Colon (tissue), 2 donors: ENCODE measurements around the gene TESK2.
"Not testable (repeated sequence)": the region's sequence is repeated elsewhere in the genome, so short reads cannot be mapped to it uniquely, and the experiment has no call there.

Source experiments
- FAIRE-seq: peaks from 2 replicates; lab custom pipeline; 2012; peaks lifted over from hg19 to GRCh38; lab: Jason Lieb, UNC
- donor health status: control.
- donor health status: control.

Gene TESK2

DNA sequence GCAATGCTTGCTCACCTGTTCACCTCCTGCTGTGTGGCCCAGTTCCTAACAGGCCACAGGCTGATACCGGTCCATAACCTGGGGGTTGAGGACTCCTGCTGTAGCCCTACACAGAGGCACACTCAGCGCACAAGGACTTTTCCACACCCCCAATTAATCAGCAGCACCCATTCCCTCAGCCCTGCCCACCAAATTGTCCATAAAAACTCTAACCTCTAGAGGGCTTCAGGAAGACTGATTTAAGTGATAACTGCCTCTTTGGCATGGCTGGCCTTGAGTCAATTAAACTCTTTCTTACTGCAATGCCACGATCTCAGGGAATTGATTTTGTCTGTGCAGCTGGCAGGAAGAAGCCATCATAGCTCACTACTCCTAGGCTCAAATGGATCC lies 79.5 kb downstream of the TESK2 start:
- FAIRE-seq: no peak

DNA sequence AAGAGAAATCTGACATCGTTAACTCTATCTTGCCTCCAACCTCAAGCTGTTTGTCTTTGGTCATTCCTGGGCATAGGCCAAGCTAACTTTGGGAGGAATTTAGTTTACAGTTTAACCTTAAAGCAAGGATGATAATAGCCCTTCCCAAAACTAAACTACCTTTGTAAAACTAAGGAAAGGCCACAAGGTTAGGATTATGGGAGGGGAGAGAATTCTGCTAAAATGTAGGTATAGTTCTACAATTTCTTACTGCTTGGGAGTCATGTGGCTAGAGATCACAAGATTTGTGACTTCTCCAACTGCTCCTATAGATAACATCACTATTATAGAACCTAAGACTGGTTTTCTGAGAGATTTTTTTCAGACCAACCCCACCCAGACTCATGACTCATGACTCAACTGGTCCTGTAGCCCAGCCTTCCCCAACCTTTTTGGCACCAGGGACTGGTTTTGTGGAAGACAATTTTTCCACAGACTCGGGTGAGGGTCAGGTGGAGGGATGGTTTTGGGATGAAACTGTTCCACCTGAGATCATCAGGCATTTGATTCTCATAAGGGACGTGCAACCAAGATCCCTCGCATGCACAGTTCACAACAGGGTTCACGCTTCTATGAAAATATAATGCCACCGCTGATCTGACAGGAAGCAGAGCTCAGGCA lies 80.0 kb downstream of the TESK2 start:
- no peak for FAIRE-seq

DNA sequence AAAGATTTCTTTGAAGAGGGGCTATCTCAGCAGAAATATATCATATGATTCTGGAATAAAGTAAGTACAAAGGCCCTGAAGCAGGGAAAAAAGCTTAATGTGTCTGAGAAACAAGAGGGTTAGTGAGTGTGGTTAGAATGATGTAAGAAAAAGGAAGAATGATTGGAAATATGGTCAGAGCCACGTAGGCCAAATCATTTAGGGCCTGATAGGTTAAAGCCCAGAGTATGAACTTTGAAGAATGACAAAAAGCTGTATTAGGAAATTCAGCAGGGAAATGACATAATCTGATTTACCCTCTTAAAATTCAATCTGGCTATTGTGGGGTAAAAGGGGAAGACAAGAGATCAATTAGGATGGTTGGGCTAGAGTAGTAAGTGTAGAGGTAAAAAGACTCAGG lies 81.7 kb downstream of the TESK2 start:
- no peak for FAIRE-seq

DNA sequence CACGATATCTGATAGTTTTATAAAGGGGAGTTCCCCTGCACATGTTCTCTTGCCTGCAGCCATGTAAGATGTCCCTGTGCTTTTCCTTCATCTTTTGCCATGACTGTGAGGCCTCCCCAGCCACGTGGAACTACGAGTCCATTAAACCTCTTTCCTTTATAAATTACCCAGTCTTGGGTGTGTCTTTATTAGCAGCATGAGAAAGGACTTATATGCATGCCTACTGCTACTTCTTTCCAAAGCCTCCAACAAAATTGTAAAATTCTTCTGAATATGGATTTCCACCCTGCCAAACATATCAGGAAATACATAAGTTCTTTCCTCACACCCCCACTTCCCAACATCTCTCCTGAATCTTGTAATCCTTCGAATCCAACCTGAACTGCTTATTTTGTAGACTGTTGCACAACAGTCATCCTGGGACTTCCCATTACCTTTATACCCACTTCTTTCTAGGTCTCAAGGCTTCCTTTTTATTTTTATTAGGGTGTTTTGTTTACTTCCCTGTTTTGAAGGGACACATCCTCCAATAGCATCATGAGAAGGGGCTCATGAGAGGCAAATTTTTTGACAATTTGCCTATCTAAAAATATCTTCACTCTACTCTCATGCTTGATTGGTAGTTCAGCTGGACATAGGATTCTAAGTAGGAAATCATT lies 83.2 kb downstream of the TESK2 start:
- no peak for FAIRE-seq

DNA sequence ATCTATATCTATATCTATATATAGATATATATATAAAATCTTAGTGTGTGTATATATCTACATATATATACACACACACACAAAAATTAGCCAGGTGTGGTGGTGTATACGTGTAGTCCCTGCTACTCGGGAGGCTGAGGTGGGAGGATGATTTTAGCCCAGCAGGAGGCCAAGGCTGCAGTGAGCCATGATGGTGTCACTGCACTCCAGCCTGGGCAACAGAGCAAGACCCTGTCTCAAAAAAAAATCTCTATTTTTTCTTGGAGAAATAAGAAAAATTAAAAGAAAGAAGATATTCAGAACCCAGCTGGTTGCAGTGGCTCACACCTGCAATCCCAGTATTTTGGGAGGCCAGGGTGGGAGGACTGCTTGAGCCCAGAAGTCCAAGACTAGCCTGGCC lies 85.3 kb downstream of the TESK2 start:
- FAIRE-seq: no peak

DNA sequence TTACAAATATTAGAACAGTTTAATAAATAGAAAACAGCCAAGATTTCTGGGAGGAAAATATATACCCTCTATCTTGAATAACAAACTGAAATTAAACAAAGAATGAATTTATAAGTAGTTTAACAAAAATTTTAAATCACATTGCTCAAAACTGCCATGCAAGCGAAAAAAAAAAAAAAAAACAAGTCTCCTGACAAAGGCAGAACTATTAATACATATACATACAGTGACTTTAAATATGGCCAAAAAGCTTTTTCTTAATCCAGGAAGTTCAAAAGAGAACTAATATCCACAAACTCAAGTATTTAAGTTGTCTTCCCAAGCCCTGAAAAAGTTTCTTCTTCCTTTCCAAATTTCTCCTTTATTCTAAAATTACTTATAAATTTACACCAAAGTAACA lies 87.2 kb downstream of the TESK2 start:
- FAIRE-seq: no peak

DNA sequence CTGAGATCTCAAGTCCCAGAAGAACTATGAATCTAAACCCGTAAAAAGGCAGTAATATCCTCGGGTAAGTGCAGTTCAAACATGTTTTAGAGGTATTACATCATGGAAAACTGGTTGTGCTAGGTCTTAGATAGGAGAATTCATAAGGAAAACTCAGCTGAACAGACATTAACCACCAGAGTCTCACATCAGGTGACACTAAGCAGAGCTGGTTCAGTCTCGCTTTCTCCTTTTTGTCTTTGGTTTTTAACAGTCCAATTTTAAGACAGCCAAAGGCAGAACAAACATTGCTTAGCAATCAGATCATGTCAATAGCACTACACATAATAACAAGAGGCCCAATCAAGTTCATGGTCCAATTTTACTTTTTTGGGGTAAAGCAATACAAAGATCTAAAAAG lies 87.7 kb downstream of the TESK2 start:
- FAIRE-seq: no peak

DNA sequence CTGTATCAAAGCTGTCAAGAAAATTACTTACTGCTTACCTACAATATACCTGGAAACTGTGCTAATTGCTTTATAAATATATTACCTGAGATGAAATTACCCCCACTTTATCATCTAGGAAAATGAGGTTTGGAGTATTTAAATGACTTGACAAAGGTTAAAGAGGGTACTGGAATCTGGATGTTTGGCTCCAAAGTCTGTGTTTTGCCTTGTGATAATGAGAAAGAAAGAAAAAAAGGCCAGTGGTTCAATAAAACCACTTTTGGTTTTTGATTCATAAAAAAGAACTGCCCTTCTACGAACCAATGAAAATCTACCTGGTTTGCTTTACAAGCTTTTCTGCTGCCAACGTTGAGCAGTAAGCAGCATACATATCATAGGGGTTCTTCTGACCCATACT lies 89.4 kb downstream of the TESK2 start:
- peak; percentile 24 for FAIRE-seq

DNA sequence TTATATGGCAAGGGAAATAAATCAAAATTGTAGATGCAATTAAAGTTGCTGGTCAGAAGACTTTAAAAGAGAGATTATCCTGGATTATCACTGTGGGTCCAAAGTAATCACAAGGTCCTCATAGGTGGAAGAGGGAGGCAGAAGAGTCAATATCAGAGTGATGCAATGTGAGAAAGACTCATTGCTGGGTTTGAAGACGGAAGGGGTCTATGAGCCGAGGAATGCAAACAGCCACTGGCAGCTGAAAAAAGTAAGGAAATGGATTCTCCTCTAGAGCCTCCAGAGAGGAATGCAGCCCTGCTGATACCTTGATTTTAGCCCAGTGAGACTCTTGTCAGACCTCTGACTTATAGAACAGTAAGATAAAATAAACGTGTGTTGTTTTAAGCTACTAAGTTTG lies 90.9 kb downstream of the TESK2 start:
- no peak for FAIRE-seq

DNA sequence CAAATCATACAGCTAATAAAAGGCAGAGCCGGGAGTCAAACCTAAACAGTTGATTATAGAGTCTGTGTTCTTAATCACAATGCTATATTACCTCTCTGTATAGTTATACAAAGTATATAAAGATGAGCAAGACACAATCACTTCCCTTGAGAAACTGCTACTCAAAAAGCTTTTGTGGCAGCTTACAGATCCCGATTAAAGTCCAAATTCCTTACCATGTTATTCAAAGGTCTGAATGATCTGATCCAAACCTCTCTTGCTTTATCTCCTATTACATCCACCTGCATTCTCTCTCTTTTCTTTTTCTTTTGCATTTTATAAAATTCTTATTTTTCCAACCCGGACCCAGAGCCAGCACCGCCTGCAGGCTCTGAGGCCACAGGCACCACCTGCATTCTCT lies 93.7 kb downstream of the TESK2 start:
- FAIRE-seq: no peak

DNA sequence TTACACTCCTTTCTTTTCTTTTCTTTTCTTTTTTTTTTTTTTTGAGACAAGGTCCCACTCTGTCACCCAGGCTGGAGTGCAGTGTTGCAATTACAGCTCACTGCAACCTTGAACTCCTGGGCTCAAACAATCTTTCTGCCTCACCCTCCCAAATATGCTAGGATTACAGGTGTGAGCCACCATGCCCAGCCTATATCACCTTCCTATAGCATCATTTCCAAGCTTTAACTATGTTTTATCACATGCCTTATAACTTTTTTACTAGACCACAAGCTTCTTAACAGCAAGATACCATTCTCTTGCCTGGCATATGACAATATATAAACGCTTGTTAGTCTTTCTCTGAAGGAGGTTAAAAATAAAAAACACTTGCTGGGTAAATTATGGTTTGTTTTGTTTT lies 95.4 kb downstream of the TESK2 start:
- no peak for FAIRE-seq

DNA sequence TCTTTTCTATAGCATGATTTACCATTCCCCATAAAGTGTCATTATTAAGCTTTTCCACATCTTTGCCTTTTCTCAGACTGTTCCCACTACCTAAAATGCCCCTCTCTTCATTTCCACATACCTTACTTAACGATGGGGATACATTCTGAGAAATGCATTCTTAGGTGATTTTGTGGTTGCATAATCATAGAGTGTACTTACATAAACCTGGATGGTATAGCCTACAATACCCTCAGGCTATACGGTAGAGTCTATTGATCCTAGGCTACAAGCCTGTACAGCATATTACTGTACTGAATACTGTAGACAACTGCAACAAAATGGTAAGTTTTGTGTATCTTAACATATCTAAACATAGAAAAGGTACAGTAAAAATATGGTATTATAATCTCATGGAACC lies 95.9 kb downstream of the TESK2 start:
- no peak for FAIRE-seq

DNA sequence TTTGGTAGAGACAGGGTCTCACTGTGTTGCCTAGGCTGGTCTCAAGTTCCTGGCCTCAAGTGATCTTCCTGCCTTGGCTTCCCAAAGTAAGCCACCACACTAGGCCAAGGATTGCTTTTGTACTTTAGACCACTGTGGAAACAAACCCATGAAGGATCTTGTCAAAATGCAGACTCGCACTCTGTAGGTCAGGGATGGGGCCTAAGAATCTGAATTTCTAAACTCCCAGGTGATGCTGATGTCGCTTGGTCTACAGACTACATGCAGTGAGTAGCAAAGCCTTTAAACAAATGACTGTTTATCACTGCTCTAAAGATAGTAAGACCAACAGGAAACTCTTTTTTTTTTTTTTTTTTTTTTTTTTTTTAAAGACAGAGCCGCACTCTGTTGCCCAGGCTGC lies 96.6 kb downstream of the TESK2 start:
- no peak for FAIRE-seq

DNA sequence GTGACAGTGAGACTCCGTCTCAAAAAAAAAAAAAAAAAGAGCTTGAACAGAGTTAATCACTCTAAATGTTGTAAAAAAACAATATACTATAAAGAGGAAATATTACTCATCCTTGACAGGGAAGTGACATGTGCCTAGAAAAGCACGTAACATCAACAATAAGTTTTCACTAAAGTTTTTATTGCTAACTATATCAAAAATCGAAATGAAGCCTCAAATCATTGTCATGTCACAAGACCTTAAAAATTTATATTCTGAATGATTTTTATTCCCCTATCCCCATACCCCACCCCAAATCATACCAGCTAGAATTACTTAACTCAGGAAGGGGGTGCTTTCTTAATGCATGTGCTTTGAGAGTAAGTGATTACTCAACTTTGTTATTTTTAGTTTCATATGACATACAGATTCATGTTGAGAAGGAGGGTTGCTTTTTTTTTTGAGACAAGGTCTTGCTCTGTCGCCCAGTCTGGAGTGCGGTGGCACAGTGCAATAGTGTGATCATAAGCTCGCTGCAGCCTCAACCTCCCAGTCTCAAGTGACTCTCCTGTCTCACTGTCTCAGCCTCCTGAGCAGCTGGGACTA lies 97.2 kb downstream of the TESK2 start:
- no peak for FAIRE-seq

DNA sequence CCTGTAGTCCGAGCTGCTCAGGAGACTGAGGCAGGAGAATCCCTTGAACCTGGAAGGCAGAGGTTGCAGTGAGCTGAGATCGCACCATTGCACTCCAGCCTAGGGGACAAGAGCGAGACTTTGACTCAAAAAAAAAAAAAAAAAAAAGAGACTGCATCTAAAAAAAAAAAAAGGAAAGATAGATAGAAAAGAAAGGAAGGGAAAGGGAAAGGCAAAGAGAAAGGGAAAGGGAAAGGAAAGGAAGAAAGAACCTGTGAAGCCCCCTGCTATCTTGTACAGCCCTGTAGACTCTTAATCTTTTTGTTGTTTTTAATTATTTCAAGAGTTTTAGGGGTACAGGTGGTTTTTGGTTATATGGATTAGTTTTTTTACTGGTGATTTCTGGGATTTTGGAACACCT lies 104.7 kb downstream of the TESK2 start:
- no peak for FAIRE-seq

DNA sequence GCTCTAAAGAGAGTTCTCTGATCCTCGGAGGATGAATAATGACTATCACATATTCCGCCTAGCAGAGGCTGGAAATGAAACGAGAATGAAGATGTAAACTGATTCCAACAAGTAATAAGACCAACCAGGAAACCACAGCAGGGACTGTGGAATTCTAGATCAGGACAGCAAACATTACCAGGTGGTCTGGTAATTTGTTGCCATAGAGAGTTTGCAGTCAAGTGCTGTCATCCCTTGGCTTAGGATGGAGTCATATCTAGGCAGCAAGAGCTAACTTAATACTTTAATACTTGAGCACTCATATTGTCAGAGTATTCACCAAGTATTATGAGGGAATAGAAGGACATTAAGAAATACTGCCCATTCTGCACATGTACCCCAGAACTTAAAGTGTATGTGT lies 105.7 kb downstream of the TESK2 start:
- FAIRE-seq: no peak

DNA sequence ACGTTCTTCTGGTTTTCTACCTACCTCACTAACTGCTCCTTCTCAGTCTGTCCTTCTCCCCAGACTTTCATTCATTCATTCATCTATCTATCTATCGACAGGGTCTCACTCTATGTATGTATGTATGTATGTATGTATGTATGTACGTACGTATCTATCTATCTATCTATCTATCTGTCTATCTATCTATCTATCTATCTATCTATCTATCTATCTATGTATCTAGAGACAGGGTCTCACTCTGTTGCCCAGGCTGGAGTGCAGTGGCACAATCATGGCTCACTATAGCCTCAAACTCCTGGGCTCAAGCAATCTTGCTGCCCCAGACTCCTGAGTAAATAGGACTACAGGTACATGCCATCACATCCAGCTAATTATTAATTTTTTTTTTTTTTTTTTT lies 106.8 kb downstream of the TESK2 start:
- FAIRE-seq: not testable (repeated sequence)

DNA sequence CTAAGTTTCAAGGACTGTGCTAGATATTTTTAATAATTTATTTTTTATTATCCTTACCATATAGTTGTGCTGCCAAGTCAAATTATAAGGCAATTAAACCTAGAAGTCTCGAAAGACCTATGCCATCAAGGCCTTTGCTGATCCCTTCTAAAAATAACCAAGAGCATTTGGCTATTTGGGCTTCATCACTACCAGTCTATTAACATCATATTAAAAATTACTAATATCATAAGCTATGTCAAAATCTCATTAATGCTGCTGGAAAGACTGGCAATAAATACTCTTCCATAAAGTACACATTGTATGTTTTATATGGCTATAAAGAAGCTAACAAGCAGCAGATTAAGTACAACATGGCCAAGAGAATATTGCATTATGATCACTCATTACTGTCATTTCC lies 107.8 kb downstream of the TESK2 start:
- no peak for FAIRE-seq

DNA sequence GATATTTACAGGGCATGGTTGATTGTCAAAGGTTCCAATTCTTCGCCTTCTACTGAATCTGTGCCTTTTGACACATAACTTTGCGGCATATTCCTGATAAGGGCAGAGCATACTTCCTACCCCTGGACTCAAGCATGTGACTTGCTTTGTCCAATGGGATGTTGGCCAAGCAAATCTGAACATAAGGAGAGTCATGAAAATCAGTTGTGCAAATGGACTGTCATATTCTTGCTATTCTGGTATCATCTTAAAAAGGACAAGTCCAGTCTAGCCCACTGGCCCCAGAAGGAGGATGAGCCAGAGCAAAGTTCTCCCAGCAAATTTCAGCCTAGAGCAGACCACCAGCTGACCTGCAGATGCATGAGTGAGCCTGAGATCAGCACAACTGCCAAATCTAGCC lies 109.7 kb downstream of the TESK2 start:
- no peak for FAIRE-seq

DNA sequence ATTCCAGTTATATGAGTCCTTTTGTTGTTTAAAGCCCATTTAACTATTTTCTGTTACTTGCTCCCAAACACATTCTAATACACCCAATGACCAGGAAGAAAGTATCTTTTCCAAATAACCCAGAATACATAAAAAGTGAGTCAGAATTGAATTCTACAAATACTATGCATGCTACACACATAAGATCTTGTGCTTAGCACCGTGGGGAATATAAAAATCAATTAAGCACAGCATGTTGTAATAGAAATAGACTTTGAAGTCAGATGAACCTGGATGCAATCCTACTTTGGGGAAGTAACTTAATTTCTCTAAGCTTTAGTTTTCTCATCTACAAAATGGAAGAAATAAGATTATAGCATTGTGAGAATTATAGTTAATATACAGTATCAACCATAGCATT lies 110.2 kb downstream of the TESK2 start:
- no peak for FAIRE-seq

DNA sequence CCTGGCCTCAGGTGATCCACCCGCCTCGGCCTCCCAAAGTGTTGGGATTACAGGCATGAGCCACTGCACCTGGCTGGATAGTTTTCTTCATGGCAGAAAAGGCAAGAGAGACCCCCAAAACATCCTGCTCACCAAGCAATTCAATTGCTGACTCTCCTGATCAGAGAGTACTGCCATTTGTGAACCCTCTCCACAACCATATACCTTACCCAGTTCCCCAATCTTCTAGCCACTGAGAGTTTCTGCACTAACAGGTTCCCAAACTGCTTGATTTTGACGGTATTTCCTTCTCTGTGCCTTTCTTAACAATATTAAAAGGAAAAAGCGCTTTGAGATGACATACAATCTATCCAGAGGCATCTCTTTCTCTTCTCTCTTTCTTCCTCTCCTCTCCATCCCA lies 110.8 kb downstream of the TESK2 start:
- FAIRE-seq: no peak

DNA sequence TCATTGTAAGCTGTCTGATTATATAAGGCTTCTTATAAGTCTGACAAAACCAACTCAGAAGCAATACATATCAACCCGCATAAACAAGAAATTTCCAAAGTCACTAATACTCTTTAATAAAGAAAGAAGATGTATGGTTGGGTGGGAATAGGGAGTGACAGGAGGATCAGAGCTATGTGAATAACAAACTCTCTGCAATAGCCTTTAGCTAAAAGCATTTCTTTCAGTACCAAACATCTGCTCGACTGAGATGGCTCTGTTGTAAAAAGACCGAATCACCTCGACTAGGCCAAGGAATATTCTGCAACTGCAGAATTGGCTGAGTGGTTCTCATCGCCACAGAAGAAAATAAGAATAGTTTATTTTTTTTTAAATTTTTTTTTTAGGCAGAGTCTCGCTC lies 111.4 kb downstream of the TESK2 start:
- no peak for FAIRE-seq

DNA sequence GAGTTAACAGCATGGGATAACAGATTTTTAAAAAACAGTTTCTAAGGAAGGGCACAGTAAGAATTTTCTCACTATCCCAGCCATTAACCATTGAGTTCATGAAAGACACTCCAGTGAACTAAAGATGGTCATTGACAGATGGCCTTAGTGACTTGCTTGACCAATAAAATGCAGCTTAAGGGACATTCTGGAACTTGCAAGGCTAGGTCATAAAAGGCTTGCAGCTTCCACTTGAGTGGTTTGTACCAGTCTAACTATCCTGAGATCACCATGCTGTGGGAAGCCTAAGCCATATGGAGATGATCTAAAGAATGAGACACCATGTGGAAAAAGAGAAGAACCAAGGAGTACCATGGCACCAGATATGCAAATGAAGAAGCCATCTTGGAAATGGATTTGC lies 112.8 kb downstream of the TESK2 start:
- FAIRE-seq: no peak
